Stimulated activated CD8-positive, alpha-beta memory T cell treated with anti-CD3 and anti-CD28 coated beads, Interleukin-12 subunit alpha, Interleukin-12 subunit beta, amount 100 ng/mL, for 24 hours (primary cell): ENCODE results near the gene SEZ6L2.
"Not testable (repeated sequence)": the region's sequence is repeated elsewhere in the genome, so short reads cannot be mapped to it uniquely, and the experiment has no call there.

Source experiments
- DNase-seq: peaks from one replicate; pipeline ENCODE4 v3.0.0-alpha.2; 2020; ENCODE audit errors: extremely low read depth

SEZ6L2 gene

GRCh38 chr16:29857133-29857760 is 42.1 kb downstream of the SEZ6L2 start:
- DNase-seq = no peak

DNA sequence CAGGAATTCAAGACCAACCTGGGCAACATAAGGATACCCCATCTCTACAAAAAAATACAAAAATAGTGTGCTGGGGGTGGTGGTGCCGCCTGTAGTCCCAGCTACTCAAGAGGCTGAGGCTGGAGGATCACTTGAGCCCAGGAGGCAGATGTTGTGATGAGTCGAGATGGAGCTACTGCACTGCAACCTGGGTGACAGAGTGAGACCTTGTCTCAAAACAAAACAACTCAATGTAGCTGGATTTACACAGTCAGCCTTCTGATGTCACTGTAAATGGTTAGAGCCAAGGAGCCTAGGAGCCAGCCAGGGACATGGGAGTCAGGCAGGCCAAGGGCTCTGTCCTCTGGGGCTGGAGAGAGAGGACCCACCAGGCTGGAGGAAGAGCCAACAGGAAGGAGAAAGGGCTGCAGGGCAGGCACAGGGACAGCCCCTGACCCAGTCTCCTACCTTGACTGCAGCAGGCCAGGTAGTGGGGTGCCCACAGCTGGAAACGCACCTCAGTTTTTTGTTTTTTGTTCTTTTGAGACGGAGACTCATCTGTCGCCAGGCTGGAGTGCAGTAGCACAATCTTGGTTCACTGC is 44.7 kb downstream of the SEZ6L2 start:
- DNase-seq = no peak

- DNase-seq = no peak
Measured at GRCh38 chr16:29852654-29853053, 46.7 kb downstream of the SEZ6L2 start.

GRCh38 chr16:29850998-29851397 is 48.4 kb downstream of the SEZ6L2 start:
- no peak for DNase-seq

DNA sequence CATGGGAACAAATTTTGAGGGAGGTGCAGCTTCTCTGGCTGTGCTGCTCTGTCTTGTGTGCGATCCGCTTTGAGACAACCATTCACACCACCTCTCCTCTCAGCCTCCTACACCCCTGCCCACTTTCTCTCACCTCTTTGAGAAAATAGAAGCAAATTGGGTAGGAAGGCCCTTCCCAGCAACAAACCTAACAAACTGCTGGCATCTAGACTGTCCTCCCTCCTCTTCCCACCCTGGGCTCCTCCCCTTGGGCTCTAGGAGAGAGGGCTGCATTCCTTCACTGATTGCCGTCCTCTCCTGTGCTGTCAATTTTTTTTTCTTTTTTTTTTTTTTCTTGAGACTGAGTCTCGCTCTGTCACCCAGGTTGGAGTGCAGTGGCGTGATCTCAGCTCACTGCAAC is 49.8 kb downstream of the SEZ6L2 start:
- DNase-seq = no peak

- DNase-seq = peak; percentile 53
Measured at GRCh38 chr16:29848420-29849297, 50.7 kb downstream of the SEZ6L2 start.

DNA sequence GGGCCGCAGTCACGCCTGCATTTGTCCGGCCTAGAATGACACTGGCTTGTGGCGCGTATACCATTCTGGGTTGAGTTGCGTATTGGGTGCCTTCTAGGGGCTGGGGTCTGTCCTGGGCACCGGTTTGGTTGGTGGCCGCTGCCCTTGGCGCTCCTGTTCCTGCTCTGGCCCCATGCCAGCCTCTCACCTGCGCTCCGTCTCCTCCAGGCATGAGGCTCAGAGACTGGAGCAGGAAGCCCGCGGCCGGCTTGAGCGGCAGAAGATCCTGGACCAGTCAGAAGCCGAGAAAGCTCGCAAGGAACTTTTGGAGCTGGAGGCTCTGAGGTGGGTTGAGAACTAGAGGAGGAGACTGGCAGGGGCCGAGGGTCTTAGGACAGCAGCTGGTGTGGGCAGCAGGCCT is 53.7 kb downstream of the SEZ6L2 start:
- DNase-seq = no peak

DNA sequence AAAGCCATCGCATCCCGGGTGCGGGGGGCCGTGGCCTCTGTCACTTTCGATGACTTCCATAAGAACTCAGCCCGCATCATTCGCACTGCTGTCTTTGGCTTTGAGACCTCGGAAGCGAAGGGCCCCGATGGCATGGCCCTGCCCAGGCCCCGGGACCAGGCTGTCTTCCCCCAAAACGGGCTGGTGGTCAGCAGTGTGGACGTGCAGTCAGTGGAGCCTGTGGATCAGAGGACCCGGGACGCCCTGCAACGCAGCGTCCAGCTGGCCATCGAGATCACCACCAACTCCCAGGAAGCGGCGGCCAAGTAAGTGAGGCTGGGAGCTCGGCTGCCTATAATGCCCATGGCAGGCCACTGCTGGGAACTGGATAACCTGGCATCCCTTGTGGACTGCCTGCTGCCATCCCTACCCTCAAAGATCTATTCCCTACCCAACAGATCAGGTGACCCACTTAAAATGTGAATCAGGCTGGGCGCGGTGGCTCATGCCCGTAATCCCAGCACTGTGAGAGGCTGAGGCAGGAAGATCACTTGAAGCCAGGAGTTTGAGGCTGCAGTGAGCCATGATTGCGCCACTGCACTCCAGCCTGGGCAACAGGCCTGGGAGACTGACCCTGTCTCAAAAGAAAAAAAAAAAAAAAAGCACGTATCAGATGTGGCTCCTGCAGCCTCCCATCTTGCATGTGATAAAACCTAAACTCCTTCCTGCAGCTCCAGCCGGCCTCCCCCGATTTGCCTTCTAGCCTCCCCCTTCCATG is 54.6 kb downstream of the SEZ6L2 start:
- no peak for DNase-seq

DNA sequence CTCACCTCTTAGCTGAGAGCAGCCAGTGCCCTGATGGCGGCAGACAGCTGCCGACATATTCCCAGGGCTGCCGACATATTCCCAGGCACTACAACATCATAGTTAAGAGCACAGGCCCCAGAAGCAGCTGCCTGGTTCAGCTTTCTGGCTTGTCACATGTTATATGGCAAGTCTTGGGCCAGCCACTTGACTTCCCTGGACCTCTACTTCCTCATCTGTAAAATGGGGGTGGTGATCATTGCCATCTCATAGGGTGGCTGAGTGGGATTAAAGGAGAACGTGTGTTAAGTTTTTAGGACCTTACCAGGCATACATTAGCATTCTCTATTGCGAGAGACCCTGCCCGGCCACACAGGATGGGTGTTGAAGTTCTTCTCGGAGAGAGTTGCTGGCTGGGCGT is 55.4 kb downstream of the SEZ6L2 start:
- DNase-seq = no peak

- no peak for DNase-seq
Measured at GRCh38 chr16:29842732-29843346, 56.5 kb downstream of the SEZ6L2 start.

GRCh38 chr16:29841631-29842030 is 57.7 kb downstream of the SEZ6L2 start:
- DNase-seq = no peak

GRCh38 chr16:29840240-29840639 is 59.1 kb downstream of the SEZ6L2 start:
- no peak for DNase-seq

- DNase-seq = no peak
Measured at GRCh38 chr16:29839822-29840221, 59.5 kb downstream of the SEZ6L2 start.

GRCh38 chr16:29837841-29838240 is 61.5 kb downstream of the SEZ6L2 start:
- DNase-seq = no peak

GRCh38 chr16:29836623-29837022 is 62.7 kb downstream of the SEZ6L2 start:
- no peak for DNase-seq

DNA sequence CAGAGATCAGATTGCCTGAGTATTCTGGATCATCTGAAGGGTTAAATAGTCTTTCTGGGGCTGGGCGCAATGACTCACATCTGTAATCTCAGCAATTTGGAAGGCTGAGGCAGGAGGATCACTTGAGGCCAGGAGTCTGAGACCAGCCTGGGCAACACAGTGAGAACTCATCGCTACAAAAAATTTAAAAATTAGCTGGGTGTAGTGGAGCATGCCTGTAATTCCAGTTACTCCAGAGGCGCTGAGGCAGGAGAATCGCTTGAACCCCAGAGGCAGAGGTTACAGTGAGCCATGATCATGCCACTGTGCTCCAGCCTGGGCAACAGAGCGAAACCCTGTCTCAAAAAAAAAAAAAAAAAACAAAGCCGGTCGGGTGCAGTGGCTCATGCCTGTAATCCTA is 63.4 kb downstream of the SEZ6L2 start:
- no peak for DNase-seq

DNA sequence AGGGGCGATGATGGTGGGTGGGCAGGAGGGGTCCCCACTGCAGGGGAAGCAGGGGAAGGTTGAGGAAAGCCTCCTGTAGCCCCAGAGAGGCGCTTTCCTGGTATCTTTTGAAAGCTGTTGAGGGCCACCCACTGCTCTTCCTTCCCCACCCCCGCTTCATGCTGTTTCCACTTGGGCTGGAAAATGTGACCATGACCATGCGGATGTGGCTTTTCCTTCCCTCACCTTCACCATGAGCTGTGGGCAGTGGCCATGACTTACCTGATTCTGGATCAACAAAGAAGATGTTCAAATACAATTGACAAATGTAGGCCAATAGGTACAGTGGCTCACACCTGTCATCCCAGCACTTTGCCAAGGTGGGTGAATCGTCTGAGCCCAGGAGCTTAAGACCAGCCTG is 65.3 kb downstream of the SEZ6L2 start:
- no peak for DNase-seq

DNA sequence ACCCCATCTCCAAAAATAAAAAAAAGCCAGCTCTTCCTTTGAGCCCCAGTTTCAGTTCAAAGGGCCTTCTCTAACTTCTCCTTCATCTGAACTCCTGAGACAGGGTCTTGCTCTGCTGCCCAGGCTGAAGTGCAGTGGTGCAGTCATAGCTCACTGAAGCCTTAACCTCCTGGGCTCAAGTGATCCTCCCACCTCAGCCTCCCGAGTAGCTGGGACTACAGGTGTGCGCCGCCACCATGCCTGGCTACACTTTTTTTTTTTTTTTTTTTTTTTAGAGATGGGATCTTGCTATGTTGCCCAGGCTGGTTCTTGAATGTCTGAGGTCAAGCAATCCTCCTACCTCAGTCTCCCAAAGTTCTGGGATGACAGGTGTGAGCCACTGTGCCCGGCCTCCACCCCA is 66.1 kb downstream of the SEZ6L2 start:
- not testable (repeated sequence) for DNase-seq

- DNase-seq = no peak
Measured at GRCh38 chr16:29831490-29831889, 67.9 kb downstream of the SEZ6L2 start.

DNA sequence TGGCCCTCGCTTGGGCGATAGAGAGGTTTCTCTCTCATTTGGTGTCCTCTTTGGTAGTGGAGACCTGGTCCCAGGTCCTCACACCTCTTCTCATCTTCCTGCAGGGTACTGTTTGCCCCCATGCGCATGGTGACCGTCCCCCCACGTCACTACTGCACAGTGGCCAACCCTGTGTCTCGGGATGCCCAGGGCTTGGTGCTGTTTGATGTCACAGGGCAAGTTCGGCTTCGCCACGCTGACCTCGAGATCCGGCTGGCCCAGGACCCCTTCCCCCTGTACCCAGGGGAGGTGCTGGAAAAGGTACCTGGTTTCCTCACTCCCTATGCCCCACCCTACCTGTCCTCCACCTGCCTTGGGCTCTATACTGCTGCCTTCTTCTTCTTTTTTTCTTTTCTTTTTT is 68.6 kb downstream of the SEZ6L2 start:
- DNase-seq = no peak

- no peak for DNase-seq
Measured at GRCh38 chr16:29826342-29826695, 73.0 kb downstream of the SEZ6L2 start.
